NCI-H748 treated with DMSO at 0.1 percent for 48 hours (cell line): ENCODE results near the gene SIRT5.

Experiments used
- DNase-seq: peaks from one replicate; lab custom pipeline; 2025; lab: John Stamatoyannopoulos, UW

SIRT5 gene

GRCh38 chr6:13553646-13554045 lies 20.8 kb upstream of the SIRT5 start:
- no peak for DNase-seq

GRCh38 chr6:13554929-13555333 lies 19.5 kb upstream of the SIRT5 start:
- no peak for DNase-seq

- DNase-seq, result no peak
Measured at GRCh38 chr6:13557841-13558240, 16.6 kb upstream of the SIRT5 start.

- DNase-seq, result no peak
Measured at GRCh38 chr6:13558718-13559117, 15.7 kb upstream of the SIRT5 start.

GRCh38 chr6:13559251-13559650 lies 15.2 kb upstream of the SIRT5 start:
- no peak for DNase-seq

GRCh38 chr6:13559968-13560650 lies 14.3 kb upstream of the SIRT5 start:
- DNase-seq, result no peak

GRCh38 chr6:13560651-13561044 lies 13.8 kb upstream of the SIRT5 start:
- DNase-seq, result no peak

GRCh38 chr6:13561624-13562267 lies 12.7 kb upstream of the SIRT5 start:
- DNase-seq, result no peak

- DNase-seq, result no peak
Measured at GRCh38 chr6:13563009-13563408, 11.4 kb upstream of the SIRT5 start.

- DNase-seq, result no peak
Measured at GRCh38 chr6:13565921-13566320, 8.5 kb upstream of the SIRT5 start.

GRCh38 chr6:13566500-13566899 lies 7.9 kb upstream of the SIRT5 start:
- DNase-seq, result no peak

- no peak for DNase-seq
Measured at GRCh38 chr6:13568970-13569369, 5.4 kb upstream of the SIRT5 start.

- DNase-seq, result no peak
Measured at GRCh38 chr6:13572240-13572639, 2.2 kb upstream of the SIRT5 start.

- no peak for DNase-seq
Measured at GRCh38 chr6:13572951-13573654, 1.3 kb upstream of the SIRT5 start.

- DNase-seq, result no peak
Measured at GRCh38 chr6:13573669-13574110, 711 bp upstream of the SIRT5 start.

GRCh38 chr6:13574149-13574570 lies 241 bp upstream of the SIRT5 start:
- DNase-seq, result peak; percentile 93

GRCh38 chr6:13575377-13575775 lies 975 bp downstream of the SIRT5 start:
- DNase-seq, result no peak

GRCh38 chr6:13576017-13576416 lies 1.6 kb downstream of the SIRT5 start:
- no peak for DNase-seq

- no peak for DNase-seq
Measured at GRCh38 chr6:13577926-13578325, 3.5 kb downstream of the SIRT5 start.

GRCh38 chr6:13579911-13580310 lies 5.5 kb downstream of the SIRT5 start:
- no peak for DNase-seq

GRCh38 chr6:13581700-13582229 lies 7.4 kb downstream of the SIRT5 start:
- no peak for DNase-seq

GRCh38 chr6:13586603-13587542 lies 12.5 kb downstream of the SIRT5 start:
- DNase-seq, result no peak
